Activated CD8-positive, alpha-beta T cell treated with anti-CD3 and anti-CD28 coated beads for 36 hours (primary cell): ENCODE data around the gene MICAL2. TPM values are rescaled to one million over a fixed set of nuclear protein-coding genes. Genes with fewer than 3 reads are reported as not detected.

Experiments used
- ATAC-seq: fragments of 200-7000 bp; cut with Tn5 transposase; one replicate; pipeline ENCODE4 v1.10.0; 2021; ENCODE audit warnings: mild to moderate bottlenecking, moderate library complexity
- CTCF ChIA-PET: fragments of 350-600 bp; sonication (Branson Sonifier 250); formaldehyde crosslinking; loops from one replicate; lab custom pipeline; 2021; ENCODE audit warnings: antibody characterized with exemption; lab: Charles Lee
- POLR2A ChIA-PET: fragments of 350-600 bp; sonication (Branson Sonifier 250); formaldehyde crosslinking; loops from one replicate; lab custom pipeline; 2021; ENCODE audit warnings: antibody characterized with exemption; lab: Charles Lee
- DNase-seq: peaks from one replicate; pipeline ENCODE4 v3.0.0-alpha.2; 2020
- H3K27ac Mint-ChIP-seq: one replicate; pipeline ENCODE4 v1.8.0; 2021; ENCODE audit warnings: mild to moderate bottlenecking, mixed read lengths
- H3K27me3 Mint-ChIP-seq: one replicate; pipeline ENCODE4 v1.8.0; 2021; ENCODE audit warnings: mixed read lengths
- H3K36me3 Mint-ChIP-seq: one replicate; pipeline ENCODE4 v1.8.0; 2021; ENCODE audit warnings: low read depth, mixed read lengths
- H3K4me1 Mint-ChIP-seq: one replicate; pipeline ENCODE4 v1.8.0; 2021; ENCODE audit warnings: low read depth, mixed read lengths
- H3K4me3 Mint-ChIP-seq: one replicate; pipeline ENCODE4 v1.8.0; 2021; ENCODE audit warnings: mild to moderate bottlenecking, moderate library complexity, mixed read lengths
- H3K9me3 Mint-ChIP-seq: one replicate; pipeline ENCODE4 v1.8.0; 2021; ENCODE audit warnings: mixed read lengths
- CTCF ChIP-seq: fragments of 200-600 bp; IDR thresholded peaks from one replicate; pipeline ENCODE4 v1.8.0; 2022; ENCODE audit warnings: antibody characterized with exemption, mild to moderate bottlenecking
- intact Hi-C: fragments of 100-400 bp; cut with micrococcal nuclease; formaldehyde crosslinking; loops from one replicate; pipeline ENCODE4 v1.10.0; 2022
- total RNA-seq, 2 experiments: library from RNA; stranded (reverse); gene quantifications; one replicate each; pipeline ENCODE4 v1.2.3, GENCODE V29; 2021

MICAL2 gene
- total RNA-seq, 2 experiments from 2014 or later = 99.8 to 105 TPM

DNA sequence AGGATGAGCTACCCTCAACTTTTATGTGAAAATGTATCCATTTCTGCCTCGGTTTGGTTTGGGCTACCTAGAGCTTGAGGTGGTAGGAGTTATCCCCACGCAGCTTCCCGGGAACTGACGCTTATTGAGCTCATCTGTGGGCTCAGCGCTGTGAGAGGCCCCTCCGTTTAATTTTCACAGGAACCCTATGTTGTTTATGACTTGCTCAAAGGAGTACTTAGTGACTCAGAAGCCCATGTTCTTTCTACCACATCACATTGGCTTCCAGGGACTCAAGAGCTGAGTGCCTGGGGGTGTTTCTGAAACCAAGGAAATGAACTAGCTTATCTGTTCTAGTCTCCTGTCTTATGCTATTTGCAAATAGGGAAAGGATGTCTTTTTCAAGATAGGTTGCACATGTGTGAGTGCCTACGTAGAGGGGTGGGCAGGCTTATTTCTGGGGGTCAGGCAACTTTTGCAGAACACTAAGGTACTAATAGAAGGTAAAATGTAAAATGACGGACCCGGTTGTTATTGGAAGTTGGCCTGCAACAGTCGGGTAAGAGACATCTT, 40.5 kb downstream of the MICAL2 start:
- intact Hi-C loops = loop anchor here (2.0 to 5.0 kb wide), 2 partner anchors 24 to 86 kb away; no protein-coding TSS in a partner anchor
- peaks cover 2% of the 10 kb centered on the region for H3K9me3 Mint-ChIP-seq
- ChIA-PET CTCF (interaction anchor here (1.0 to 1.8 kb wide), 18 partner anchors 10 to 131 kb away, joined by 3 to 11 read pairs (median 4); no protein-coding TSS in a partner anchor), POLR2A (interaction anchor here (0.6 to 2.3 kb wide), 15 partner anchors 8 to 131 kb away, joined by 3 to 9 read pairs (median 4); partner anchors contain the start of gene MICAL2)
- peak overlapping the region; percentile 94 for H3K27ac Mint-ChIP-seq
- no peaks in the 10 kb centered on the region for H3K27me3 Mint-ChIP-seq
- H3K4me3 Mint-ChIP-seq = peak overlapping the region; percentile 9
- H3K4me1 Mint-ChIP-seq = peaks cover 59% of the 10 kb centered on the region
- DNase-seq = peak; percentile 78
- peaks cover 33% of the 10 kb centered on the region for H3K36me3 Mint-ChIP-seq
- TF ChIP-seq CTCF = no peak
- ATAC-seq = peak; percentile 81

GRCh38 chr11:12152321-12152720, 41.9 kb downstream of the MICAL2 start:
- ATAC-seq (no peak), DNase-seq (peak; percentile 27)
- Mint-ChIP-seq H3K27me3 (no peaks in the 10 kb centered on the region), H3K4me3 (no peak overlapping the region), H3K36me3 (peaks cover 34% of the 10 kb centered on the region), H3K4me1 (peaks cover 73% of the 10 kb centered on the region), H3K27ac (peak overlapping the region; percentile 43), H3K9me3 (no peaks in the 10 kb centered on the region)
- POLR2A ChIA-PET = interaction anchor here (1.4 to 2.2 kb wide), 2 partner anchors 19 to 44 kb away, joined by 3 to 7 read pairs; no protein-coding TSS in a partner anchor
- TF ChIP-seq CTCF = no peak
- CTCF ChIA-PET = interaction anchor here (0.7 to 1.8 kb wide), 3 partner anchors 13 to 37 kb away, joined by 3 to 4 read pairs (median 4); no protein-coding TSS in a partner anchor
- intact Hi-C loops = loop anchor here (5.0 kb wide), 1 partner anchor 85 kb away; no protein-coding TSS in a partner anchor

DNA sequence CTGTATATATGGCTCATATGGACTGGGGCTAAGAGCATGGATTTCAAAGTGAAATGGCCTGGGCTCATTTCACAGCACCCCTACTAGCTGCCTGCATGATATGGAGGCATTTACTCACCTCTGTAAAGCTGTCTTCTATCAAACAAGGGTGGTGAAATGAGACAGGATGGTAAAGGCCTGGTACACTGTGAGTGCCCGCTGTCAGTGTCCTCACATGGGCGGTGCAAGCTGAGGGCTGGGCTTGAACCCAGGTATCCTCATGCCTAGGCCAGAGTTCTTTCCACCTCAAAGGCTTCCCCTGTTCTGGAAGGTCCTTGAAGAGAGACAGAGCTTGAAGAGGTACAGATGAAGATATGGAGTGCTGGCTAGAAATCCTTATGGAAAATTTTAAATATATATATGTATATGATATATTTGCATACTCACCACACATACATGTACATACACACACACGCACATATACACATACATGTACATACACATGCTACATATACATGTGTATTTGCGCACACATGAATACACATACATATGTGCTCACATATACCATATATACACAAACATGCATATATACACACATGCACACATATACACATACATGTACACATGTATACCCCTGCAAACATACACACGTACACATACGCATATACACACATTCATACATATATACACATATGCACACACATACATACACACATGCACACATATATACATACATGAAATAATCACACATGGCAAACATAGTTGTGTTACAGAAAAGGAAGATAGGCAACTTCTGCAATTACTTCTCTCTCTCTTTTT, 44.7 kb downstream of the MICAL2 start:
- Mint-ChIP-seq H3K36me3 (peaks cover 26% of the 10 kb centered on the region), H3K4me3 (no peak overlapping the region), H3K27me3 (no peaks in the 10 kb centered on the region), H3K4me1 (peaks cover 74% of the 10 kb centered on the region), H3K27ac (no peak overlapping the region), H3K9me3 (no peaks in the 10 kb centered on the region)
- TF ChIP-seq CTCF = no peak
- ChIA-PET POLR2A (interaction anchor here (1.2 kb wide), 1 partner anchor 44 kb away, joined by 3 read pairs; the partner anchor contains the start of gene MICAL2), CTCF (interaction anchor here (1.0 to 1.3 kb wide), 2 partner anchors 69 to 81 kb away, joined by 3 read pairs; no protein-coding TSS in a partner anchor)
- ATAC-seq = no peak
- intact Hi-C loops = loop anchor here (5.0 kb wide), 1 partner anchor 82 kb away; no protein-coding TSS in a partner anchor
- DNase-seq = no peak

DNA sequence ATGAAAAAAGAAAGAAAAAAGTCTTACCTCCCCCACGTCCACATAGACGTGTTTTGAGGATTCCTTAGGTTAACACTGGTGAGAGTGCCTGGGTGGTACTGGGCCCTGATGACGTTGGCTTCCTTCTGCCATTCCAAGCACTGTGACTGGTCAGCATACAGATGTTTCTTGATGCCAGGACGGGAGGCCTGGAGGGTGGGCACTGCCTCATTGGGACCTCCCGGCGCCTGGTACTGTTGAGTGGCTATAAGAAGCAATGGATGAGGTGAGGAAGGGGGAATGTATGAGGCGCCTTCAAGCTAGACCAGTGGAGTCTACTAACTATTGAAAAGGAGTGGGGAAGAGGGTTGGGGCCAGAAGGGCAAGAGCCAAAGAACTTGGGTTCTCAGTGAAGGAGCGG, 45.3 kb downstream of the MICAL2 start:
- Mint-ChIP-seq H3K4me1 (peaks cover 68% of the 10 kb centered on the region), H3K36me3 (peaks cover 26% of the 10 kb centered on the region), H3K4me3 (no peak overlapping the region), H3K27me3 (no peaks in the 10 kb centered on the region), H3K9me3 (no peaks in the 10 kb centered on the region), H3K27ac (peak overlapping the region; percentile 80)
- POLR2A ChIA-PET = interaction anchor here (2.4 kb wide), 1 partner anchor 68 kb away, joined by 7 read pairs; no protein-coding TSS in a partner anchor
- TF ChIP-seq CTCF = no peak
- CTCF ChIA-PET = interaction anchor here (1.1 kb wide), 1 partner anchor 80 kb away, joined by 4 read pairs; no protein-coding TSS in a partner anchor
- intact Hi-C loops = no loop called here
- no peak for DNase-seq
- ATAC-seq = no peak
